WTC11 (cell line): Measurements from ENCODE around the gene RECQL5. TPM values are rescaled to one million over a fixed set of nuclear protein-coding genes. Genes with fewer than 3 reads are reported as not detected.

Source experiments
- ARID4B ChIP-seq: sonication (generic); formaldehyde crosslinking; IDR thresholded peaks from 2 replicates; pipeline ENCODE4 v1.8.0; 2023; ENCODE audit warnings: missing genetic modification reagents, mild to moderate bottlenecking, borderline replicate concordance
- CREM ChIP-seq: sonication (generic); formaldehyde crosslinking; IDR thresholded peaks from 2 replicates; pipeline ENCODE4 v1.8.1; 2022; ENCODE audit warnings: mild to moderate bottlenecking, missing genetic modification reagents, moderate library complexity
- E2F1 ChIP-seq: sonication (generic); formaldehyde crosslinking; IDR thresholded peaks from 2 replicates; pipeline ENCODE4 v1.8.0; 2022; ENCODE audit warnings: mild to moderate bottlenecking, missing genetic modification reagents
- HMGA2 ChIP-seq: fragments of 250-450 bp; sonication (Bioruptor Pico); IDR thresholded peaks from 2 replicates; pipeline ENCODE4 v1.4.0; 2021; ENCODE audit warnings: mild to moderate bottlenecking, moderate library complexity
- NFYB ChIP-seq: sonication (generic); formaldehyde crosslinking; conservative IDR thresholded peaks from 2 replicates; pipeline ENCODE4 v1.8.0; 2022; ENCODE audit warnings: low read depth, missing genetic modification reagents
- OVOL2 ChIP-seq: fragments of 250-450 bp; sonication (Bioruptor Pico); IDR thresholded peaks from 2 replicates; pipeline ENCODE4 v1.9.0; 2021; ENCODE audit warnings: mild to moderate bottlenecking, borderline replicate concordance
- ZNF423 ChIP-seq: fragments of 250-450 bp; sonication (Bioruptor Pico); IDR thresholded peaks from 2 replicates; pipeline ENCODE4 v2.1.2; 2022; ENCODE audit warnings: mild to moderate bottlenecking, moderate library complexity
- ZNF425 ChIP-seq: fragments of 250-450 bp; sonication (Bioruptor Pico); conservative IDR thresholded peaks from 2 replicates; pipeline ENCODE4 v1.9.0; 2021; ENCODE audit warnings: mild to moderate bottlenecking
- total RNA-seq: library from RNA; stranded (reverse); gene quantifications from 3 replicates; pipeline ENCODE4 v1.2.3, GENCODE V29; 2021
- TF ChIP-seq, protein P1 (sequence below): fragments of 250-450 bp; sonication (Bioruptor Pico); IDR thresholded peaks from 2 replicates; pipeline ENCODE4 v1.9.0; 2021; ENCODE audit warnings: mild to moderate bottlenecking, borderline replicate concordance
- TF ChIP-seq, protein P2 (sequence below): sonication (generic); formaldehyde crosslinking; conservative IDR thresholded peaks from 2 replicates; pipeline ENCODE4 v1.8.1; 2023; ENCODE audit warnings: mild to moderate bottlenecking, low read depth, missing genetic modification reagents, moderate library complexity
- TF ChIP-seq, protein P3 (sequence below): sonication (generic); formaldehyde crosslinking; IDR thresholded peaks from 2 replicates; pipeline ENCODE4 v1.8.0; 2022; ENCODE audit warnings: mild to moderate bottlenecking, missing genetic modification reagents

RECQL5 gene
- total RNA-seq, 1 experiment from 2014 or later, result 51.0 TPM

- TF ChIP-seq, protein P1, sequence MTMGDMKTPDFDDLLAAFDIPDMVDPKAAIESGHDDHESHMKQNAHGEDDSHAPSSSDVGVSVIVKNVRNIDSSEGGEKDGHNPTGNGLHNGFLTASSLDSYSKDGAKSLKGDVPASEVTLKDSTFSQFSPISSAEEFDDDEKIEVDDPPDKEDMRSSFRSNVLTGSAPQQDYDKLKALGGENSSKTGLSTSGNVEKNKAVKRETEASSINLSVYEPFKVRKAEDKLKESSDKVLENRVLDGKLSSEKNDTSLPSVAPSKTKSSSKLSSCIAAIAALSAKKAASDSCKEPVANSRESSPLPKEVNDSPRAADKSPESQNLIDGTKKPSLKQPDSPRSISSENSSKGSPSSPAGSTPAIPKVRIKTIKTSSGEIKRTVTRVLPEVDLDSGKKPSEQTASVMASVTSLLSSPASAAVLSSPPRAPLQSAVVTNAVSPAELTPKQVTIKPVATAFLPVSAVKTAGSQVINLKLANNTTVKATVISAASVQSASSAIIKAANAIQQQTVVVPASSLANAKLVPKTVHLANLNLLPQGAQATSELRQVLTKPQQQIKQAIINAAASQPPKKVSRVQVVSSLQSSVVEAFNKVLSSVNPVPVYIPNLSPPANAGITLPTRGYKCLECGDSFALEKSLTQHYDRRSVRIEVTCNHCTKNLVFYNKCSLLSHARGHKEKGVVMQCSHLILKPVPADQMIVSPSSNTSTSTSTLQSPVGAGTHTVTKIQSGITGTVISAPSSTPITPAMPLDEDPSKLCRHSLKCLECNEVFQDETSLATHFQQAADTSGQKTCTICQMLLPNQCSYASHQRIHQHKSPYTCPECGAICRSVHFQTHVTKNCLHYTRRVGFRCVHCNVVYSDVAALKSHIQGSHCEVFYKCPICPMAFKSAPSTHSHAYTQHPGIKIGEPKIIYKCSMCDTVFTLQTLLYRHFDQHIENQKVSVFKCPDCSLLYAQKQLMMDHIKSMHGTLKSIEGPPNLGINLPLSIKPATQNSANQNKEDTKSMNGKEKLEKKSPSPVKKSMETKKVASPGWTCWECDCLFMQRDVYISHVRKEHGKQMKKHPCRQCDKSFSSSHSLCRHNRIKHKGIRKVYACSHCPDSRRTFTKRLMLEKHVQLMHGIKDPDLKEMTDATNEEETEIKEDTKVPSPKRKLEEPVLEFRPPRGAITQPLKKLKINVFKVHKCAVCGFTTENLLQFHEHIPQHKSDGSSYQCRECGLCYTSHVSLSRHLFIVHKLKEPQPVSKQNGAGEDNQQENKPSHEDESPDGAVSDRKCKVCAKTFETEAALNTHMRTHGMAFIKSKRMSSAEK (CRISPR knock-in tag), result no peak
- TF ChIP-seq, protein P2, sequence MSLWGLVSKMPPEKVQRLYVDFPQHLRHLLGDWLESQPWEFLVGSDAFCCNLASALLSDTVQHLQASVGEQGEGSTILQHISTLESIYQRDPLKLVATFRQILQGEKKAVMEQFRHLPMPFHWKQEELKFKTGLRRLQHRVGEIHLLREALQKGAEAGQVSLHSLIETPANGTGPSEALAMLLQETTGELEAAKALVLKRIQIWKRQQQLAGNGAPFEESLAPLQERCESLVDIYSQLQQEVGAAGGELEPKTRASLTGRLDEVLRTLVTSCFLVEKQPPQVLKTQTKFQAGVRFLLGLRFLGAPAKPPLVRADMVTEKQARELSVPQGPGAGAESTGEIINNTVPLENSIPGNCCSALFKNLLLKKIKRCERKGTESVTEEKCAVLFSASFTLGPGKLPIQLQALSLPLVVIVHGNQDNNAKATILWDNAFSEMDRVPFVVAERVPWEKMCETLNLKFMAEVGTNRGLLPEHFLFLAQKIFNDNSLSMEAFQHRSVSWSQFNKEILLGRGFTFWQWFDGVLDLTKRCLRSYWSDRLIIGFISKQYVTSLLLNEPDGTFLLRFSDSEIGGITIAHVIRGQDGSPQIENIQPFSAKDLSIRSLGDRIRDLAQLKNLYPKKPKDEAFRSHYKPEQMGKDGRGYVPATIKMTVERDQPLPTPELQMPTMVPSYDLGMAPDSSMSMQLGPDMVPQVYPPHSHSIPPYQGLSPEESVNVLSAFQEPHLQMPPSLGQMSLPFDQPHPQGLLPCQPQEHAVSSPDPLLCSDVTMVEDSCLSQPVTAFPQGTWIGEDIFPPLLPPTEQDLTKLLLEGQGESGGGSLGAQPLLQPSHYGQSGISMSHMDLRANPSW (CRISPR knock-in tag), result no peak
- TF ChIP-seq HMGA2 (no peak), ZNF423 (no peak), E2F1 (CRISPR knock-in tag) (no peak), CREM (no peak), ARID4B (CRISPR knock-in tag) (no peak), NFYB (no peak), ZNF425 (CRISPR knock-in tag) (no peak), OVOL2 (CRISPR knock-in tag) (no peak)
- TF ChIP-seq, protein P3, sequence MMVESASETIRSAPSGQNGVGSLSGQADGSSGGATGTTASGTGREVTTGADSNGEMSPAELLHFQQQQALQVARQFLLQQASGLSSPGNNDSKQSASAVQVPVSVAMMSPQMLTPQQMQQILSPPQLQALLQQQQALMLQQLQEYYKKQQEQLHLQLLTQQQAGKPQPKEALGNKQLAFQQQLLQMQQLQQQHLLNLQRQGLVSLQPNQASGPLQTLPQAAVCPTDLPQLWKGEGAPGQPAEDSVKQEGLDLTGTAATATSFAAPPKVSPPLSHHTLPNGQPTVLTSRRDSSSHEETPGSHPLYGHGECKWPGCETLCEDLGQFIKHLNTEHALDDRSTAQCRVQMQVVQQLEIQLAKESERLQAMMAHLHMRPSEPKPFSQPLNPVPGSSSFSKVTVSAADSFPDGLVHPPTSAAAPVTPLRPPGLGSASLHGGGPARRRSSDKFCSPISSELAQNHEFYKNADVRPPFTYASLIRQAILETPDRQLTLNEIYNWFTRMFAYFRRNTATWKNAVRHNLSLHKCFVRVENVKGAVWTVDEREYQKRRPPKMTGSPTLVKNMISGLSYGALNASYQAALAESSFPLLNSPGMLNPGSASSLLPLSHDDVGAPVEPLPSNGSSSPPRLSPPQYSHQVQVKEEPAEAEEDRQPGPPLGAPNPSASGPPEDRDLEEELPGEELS, result no peak
These were observed 27.6 kb upstream of the RECQL5 start (continued) for GRCh38 chr17:75694536-75694935.
